ENCODE results near the gene LRIG1. TPM values are rescaled to one million over a fixed set of nuclear protein-coding genes. Genes with fewer than 3 reads are reported as not detected.

Gene LRIG1
- total RNA-seq, 4 donors from 2014 or later, result 95.3 to 136 (median 131) TPM

DNA sequence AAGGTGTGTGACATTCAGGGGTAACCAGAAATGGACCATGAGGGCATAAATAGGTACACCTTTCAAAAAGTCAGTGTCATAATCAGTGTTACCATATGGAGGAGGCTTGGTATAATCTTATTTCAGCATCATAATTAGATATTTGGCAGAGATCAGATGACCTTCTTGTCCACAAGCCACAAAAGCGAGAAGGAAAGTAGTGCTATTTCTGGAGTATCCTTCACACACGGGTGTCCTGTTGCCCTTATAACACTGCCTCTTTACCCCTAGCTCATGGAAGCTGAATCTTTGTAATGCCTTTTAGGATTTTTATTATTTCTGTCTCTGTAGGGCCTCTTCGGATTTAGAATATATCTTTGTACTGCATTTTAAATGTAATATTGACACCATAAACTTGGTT is 132.8 kb downstream of the LRIG1 start:
- peaks cover 0 to 7% (median 3%) of the 10 kb centered on the region in 4 donors for H3K4me1 ChIP-seq
- no peak overlapping the region for H3K4me3 ChIP-seq
- intact Hi-C loops (cut with DNase I), result no loop called here
- DNase-seq (ENCODE audit: extremely low spot score), result no peak
- peaks cover 0 to 17% (median 0%) of the 10 kb centered on the region in 4 donors for H3K36me3 ChIP-seq
- no peak overlapping the region for H3K27ac ChIP-seq (replicated peaks in 1 of 4)
- H3K9me3 ChIP-seq, result no peaks in the 10 kb centered on the region
- TF ChIP-seq POLR2AphosphoS5 (IDR thresholded peaks at IDR 0.05) (no peak), EP300 (IDR thresholded peaks at IDR 0.05) (no peak), POLR2A (IDR thresholded peaks at IDR 0.05; ENCODE audit: low read depth) (no peak)
- TF ChIP-seq, protein P1, sequence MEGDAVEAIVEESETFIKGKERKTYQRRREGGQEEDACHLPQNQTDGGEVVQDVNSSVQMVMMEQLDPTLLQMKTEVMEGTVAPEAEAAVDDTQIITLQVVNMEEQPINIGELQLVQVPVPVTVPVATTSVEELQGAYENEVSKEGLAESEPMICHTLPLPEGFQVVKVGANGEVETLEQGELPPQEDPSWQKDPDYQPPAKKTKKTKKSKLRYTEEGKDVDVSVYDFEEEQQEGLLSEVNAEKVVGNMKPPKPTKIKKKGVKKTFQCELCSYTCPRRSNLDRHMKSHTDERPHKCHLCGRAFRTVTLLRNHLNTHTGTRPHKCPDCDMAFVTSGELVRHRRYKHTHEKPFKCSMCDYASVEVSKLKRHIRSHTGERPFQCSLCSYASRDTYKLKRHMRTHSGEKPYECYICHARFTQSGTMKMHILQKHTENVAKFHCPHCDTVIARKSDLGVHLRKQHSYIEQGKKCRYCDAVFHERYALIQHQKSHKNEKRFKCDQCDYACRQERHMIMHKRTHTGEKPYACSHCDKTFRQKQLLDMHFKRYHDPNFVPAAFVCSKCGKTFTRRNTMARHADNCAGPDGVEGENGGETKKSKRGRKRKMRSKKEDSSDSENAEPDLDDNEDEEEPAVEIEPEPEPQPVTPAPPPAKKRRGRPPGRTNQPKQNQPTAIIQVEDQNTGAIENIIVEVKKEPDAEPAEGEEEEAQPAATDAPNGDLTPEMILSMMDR (IDR thresholded peaks at IDR 0.05), result no peak
- WGBS, result 86% methylated on average over 3 of the region's 3 CpGs
- H3K27me3 ChIP-seq, result no peaks in the 10 kb centered on the region

GRCh38 chr3:66366747-66367146 is 134.1 kb downstream of the LRIG1 start:
- no peak for DNase-seq (ENCODE audit: extremely low spot score)
- TF ChIP-seq, protein P1 (IDR thresholded peaks at IDR 0.05), result no peak
- TF ChIP-seq EP300 (IDR thresholded peaks at IDR 0.05) (no peak), POLR2A (IDR thresholded peaks at IDR 0.05; ENCODE audit: low read depth) (no peak), POLR2AphosphoS5 (IDR thresholded peaks at IDR 0.05) (no peak)
- H3K9me3 ChIP-seq, result no peaks in the 10 kb centered on the region
- H3K4me1 ChIP-seq, result peaks cover 0 to 18% (median 10%) of the 10 kb centered on the region in 4 donors
- no peak overlapping the region for H3K4me3 ChIP-seq
- intact Hi-C loops (cut with DNase I), result no loop called here
- 97% methylated on average over 7 of the region's 7 CpGs for WGBS
- H3K27ac ChIP-seq (replicated peaks in 1 of 4), result no peak overlapping the region
- no peaks in the 10 kb centered on the region for H3K27me3 ChIP-seq
- peaks cover 0 to 17% (median 0%) of the 10 kb centered on the region in 4 donors for H3K36me3 ChIP-seq

DNA sequence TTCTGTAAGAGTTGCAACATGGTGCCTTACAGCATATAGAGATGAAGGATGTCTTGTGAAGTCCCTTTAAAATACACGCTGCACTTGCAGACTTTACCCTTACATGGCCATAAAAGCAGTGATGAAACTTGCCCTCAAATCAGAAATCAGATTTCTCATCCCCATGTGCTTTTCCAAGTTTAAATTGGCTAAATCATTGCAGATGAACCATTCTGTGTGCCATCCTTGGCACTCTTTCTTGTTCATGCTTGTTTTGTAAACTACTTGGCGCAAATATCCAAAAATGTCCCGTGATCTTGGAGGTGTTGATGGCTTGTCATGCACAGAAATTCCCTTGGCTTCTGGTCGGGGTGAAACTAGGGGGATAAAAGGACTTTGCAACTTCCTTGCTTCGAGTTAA is 135.7 kb downstream of the LRIG1 start:
- TF ChIP-seq POLR2AphosphoS5 (IDR thresholded peaks at IDR 0.05) (no peak), EP300 (IDR thresholded peaks at IDR 0.05) (no peak), POLR2A (IDR thresholded peaks at IDR 0.05; ENCODE audit: low read depth) (no peak)
- TF ChIP-seq, protein P1 (IDR thresholded peaks at IDR 0.05), result no peak
- WGBS, result 84% methylated on average over 5 of the region's 5 CpGs

GRCh38 chr3:66363148-66363547 is 137.7 kb downstream of the LRIG1 start:
- WGBS, result 88% methylated on average over 6 of the region's 6 CpGs
- no peak for DNase-seq (ENCODE audit: extremely low spot score)
- no peak for TF ChIP-seq POLR2AphosphoS5 (IDR thresholded peaks at IDR 0.05)
- no peak for TF ChIP-seq POLR2A (IDR thresholded peaks at IDR 0.05; ENCODE audit: low read depth)
- TF ChIP-seq, protein P1 (IDR thresholded peaks at IDR 0.05), result no peak
- TF ChIP-seq EP300 (IDR thresholded peaks at IDR 0.05), result no peak
- intact Hi-C loops (cut with DNase I), result no loop called here
- Histone ChIP-seq H3K9me3 (no peaks in the 10 kb centered on the region), H3K27ac (replicated peaks in 1 of 4) (no peak overlapping the region), H3K4me1 (peaks cover 0 to 19% (median 10%) of the 10 kb centered on the region in 4 donors), H3K27me3 (no peaks in the 10 kb centered on the region), H3K4me3 (no peak overlapping the region), H3K36me3 (no peaks in the 10 kb centered on the region)

More for the DNA sequence above, 135.7 kb downstream of the LRIG1 start:
- Histone ChIP-seq H3K9me3 (no peaks in the 10 kb centered on the region), H3K27ac (replicated peaks in 1 of 4) (no peak overlapping the region), H3K27me3 (no peaks in the 10 kb centered on the region), H3K4me3 (no peak overlapping the region), H3K36me3 (peaks cover 0 to 2% (median 0%) of the 10 kb centered on the region in 4 donors), H3K4me1 (peaks cover 0 to 19% (median 10%) of the 10 kb centered on the region in 4 donors)
- DNase-seq (ENCODE audit: extremely low spot score), result no peak
- intact Hi-C loops (cut with DNase I), result no loop called here

DNA sequence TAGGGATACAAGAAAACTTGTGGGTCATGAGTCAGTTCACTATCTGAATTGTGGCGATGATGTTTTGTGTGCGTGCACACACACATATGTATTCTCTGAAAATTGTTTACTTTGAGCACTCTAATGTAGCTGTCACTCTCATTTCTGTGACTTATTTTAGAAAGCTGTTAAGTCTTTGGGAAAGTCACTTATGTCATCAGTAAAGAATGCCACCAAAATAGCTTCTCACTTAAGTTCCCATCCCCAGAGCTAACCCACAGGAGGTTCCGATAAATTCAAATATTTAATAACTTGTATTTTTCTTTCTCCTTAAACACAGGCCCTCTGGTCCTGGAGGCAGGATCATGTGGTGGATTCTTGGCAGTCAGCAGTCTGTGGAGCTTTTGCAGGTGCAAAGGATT is 138.3 kb downstream of the LRIG1 start:
- Histone ChIP-seq H3K36me3 (no peaks in the 10 kb centered on the region), H3K27me3 (no peaks in the 10 kb centered on the region), H3K4me3 (no peak overlapping the region), H3K4me1 (peaks cover 0 to 19% (median 10%) of the 10 kb centered on the region in 4 donors), H3K9me3 (no peaks in the 10 kb centered on the region), H3K27ac (replicated peaks in 1 of 4) (no peak overlapping the region)
- WGBS, result 50% methylated on average over 3 of the region's 3 CpGs
- no peak for DNase-seq (ENCODE audit: extremely low spot score)
- TF ChIP-seq POLR2AphosphoS5 (IDR thresholded peaks at IDR 0.05) (no peak), EP300 (IDR thresholded peaks at IDR 0.05) (no peak), POLR2A (IDR thresholded peaks at IDR 0.05; ENCODE audit: low read depth) (no peak)
- TF ChIP-seq, protein P1 (IDR thresholded peaks at IDR 0.05), result no peak
- intact Hi-C loops (cut with DNase I), result no loop called here
